ENCODE data around the gene NOX1.

- TF ChIP-seq CTCF (IDR thresholded peaks at IDR 0.05): no peak
- TF ChIP-seq EP300 (IDR thresholded peaks at IDR 0.05): no peak
- TF ChIP-seq POLR2AphosphoS5 (IDR thresholded peaks at IDR 0.05): no peak
- TF ChIP-seq POLR2A (IDR thresholded peaks at IDR 0.05): no peak
Observed at GRCh38 chrX:100905620-100906019, 31.5 kb upstream of the NOX1 start.
